ENCODE results near the gene ASB10. TPM values are rescaled to one million over a fixed set of nuclear protein-coding genes. Genes with fewer than 3 reads are reported as not detected.

Gene ASB10
- total and polyA plus RNA-seq, 2 of the 13 experiments (the other 11 are each of a cell fraction or from before 2014, with no cell fraction given) = not detected

DNA sequence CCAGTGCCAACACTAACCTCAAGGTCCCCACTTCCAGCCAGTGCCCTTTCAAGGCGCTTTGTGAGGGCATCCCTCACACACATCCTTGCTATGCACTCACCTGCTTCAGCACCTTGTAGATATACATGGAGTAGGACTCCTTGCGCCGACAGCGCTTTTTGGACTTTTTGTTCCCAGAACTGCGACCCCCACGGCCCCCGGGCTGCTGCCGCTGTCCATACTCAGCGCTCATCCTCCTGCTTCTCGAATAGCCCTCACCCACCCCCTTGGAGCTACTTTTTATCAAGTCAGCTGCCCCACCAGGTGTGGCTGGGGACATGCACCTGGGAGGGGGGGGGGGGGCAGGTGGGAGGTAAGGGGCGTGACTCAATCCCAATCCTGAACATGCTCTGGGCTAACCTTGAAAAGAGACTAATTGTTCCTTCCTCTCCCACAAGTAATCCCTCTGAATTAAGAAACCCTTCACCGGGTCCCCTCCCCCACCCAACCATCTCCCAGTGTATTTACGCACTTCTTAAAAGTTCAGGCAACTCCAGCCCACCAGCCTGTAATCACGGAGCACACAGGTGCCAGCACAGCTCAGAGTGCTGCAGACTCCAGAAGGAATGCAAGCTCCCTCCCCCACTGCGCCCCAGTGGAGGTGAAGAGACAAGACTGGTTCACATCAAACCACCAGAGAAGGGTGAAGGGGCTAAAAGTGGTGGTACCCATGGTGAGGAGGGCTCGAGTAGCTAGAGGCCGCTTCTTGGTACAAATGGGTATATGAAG is 23.2 kb upstream of the ASB10 start, which contains the start of gene H2BK1:
Gene H2BK1, minus strand, starts transcription at position 402 of the 768 bp plus-strand sequence. Its CDS starts 170 bp downstream, at position 232.
- Histone ChIP-seq H3K9ac (ENCODE audit: insufficient read depth, low read depth, low read length) (no peak within 1 kb of the TSS), H3K27ac (ENCODE audit: extremely low read length, insufficient read depth, low read length) (no peak within 1 kb of the TSS), H3K79me2 (ENCODE audit: insufficient read depth, low read length) (no peaks in the 10 kb centered on the region), H3K36me3 (replicated peaks in 1 of 2; ENCODE audit: control insufficient read depth in 1 of 2, insufficient read depth in 2 of 2, low read length in 2 of 2) (peaks cover 10 to 20% of the 10 kb centered on the region in 2 experiments; a peak in 4 of 5 replicates), H3K9me3 (ENCODE audit: low read length) (no peaks in the 10 kb centered on the region), H3K4me3 (replicated peaks in 1 of 3; ENCODE audit: insufficient read depth in 1 of 3, low read depth in 2 of 3, low read length in 3 of 3) (no peak within 1 kb of the TSS), H4K20me1 (ENCODE audit: insufficient read depth, low read length) (0 out of 2 replicates have a peak, but pooled peaks cover 3% of the 10 kb centered on the region), H3K4me2 (ENCODE audit: low read depth, low read length) (no peak within 1 kb of the TSS), H3K27me3 (ENCODE audit: control insufficient read depth in 1 of 2, insufficient read depth in 2 of 2, low read length in 2 of 2) (peaks cover 0 to 31% of the 10 kb centered on the region in 2 experiments; a peak in 3 of 5 replicates), H2AFZ (ENCODE audit: low read length) (no peak within 1 kb of the TSS), H3K4me1 (ENCODE audit: insufficient read depth, low read length) (no peaks in the 10 kb centered on the region)
- BruUV-seq (replicated peaks) = no TSS peak
- no peak for FAIRE-seq
- no peak for TF ChIP-seq ZNF841 (CRISPR knock-in tag; IDR thresholded peaks at IDR 0.05; ENCODE audit: borderline replicate concordance)
- peak; percentile 37 for TF ChIP-seq AGO2 (optimal IDR thresholded peaks at IDR 0.05; ENCODE audit: low read depth, low read length)
- POLR2A ChIA-PET = no interaction called here
- CTCF ChIA-PET (ENCODE audit: low intra/inter-chr PET ratio, low total read pairs) = no interaction called here
- no peak for DNase-seq (ENCODE audit: low spot score)
- in situ Hi-C loops (cut with HindIII; ENCODE audit: extremely low pct_ligation_motif_present, low pct_unique_long_range_greater_than_20kb) (no loop called here), intact Hi-C loops (cut with micrococcal nuclease; ENCODE audit: unreplicated experiment) (no loop called here)
- 92% methylated on average over 17 of the region's 17 CpGs for WGBS (ENCODE audit: low lambda C conversion rate)
- ATAC-seq = no peak

DNA sequence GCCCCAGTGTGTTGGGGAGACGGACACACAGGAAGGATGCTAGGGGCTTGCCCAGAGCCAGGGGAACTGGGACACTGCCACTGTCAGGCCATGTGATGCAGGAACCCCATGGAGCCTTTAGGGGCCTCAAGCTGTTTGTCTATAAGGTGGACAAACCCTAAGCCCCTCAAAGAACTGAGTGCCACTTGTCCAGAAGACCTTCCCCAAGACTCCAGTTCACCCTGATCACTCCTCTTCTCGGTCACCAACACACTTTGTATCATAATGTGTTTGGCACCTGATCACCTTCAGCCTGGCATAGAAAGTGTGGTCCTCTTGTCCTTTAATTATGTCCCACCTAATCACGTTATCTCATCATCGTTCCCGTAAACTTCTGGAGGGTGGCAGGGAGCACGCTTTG is 22.5 kb upstream of the ASB10 start:
- H3K27ac ChIP-seq (ENCODE audit: extremely low read length, insufficient read depth, low read length) = no peak overlapping the region
- no peak overlapping the region for H3K9ac ChIP-seq (ENCODE audit: insufficient read depth, low read depth, low read length)
- H3K4me3 ChIP-seq (replicated peaks in 1 of 3; ENCODE audit: insufficient read depth in 1 of 3, low read depth in 2 of 3, low read length in 3 of 3) = no peak overlapping the region
- no peaks in the 10 kb centered on the region for H3K9me3 ChIP-seq (ENCODE audit: low read length)
- H3K79me2 ChIP-seq (ENCODE audit: insufficient read depth, low read length) = no peaks in the 10 kb centered on the region
- H3K36me3 ChIP-seq (replicated peaks in 1 of 2; ENCODE audit: control insufficient read depth in 1 of 2, insufficient read depth in 2 of 2, low read length in 2 of 2) = peaks cover 6 to 13% of the 10 kb centered on the region in 2 experiments; a peak in 4 of 5 replicates
- no peak for DNase-seq (ENCODE audit: low spot score)
- no TSS peak for BruUV-seq (replicated peaks)
- FAIRE-seq = no peak
- ChIA-PET POLR2A (no interaction called here), CTCF (ENCODE audit: low intra/inter-chr PET ratio, low total read pairs) (no interaction called here)
- TF ChIP-seq ZMYM3 (CRISPR knock-in tag; IDR thresholded peaks at IDR 0.05) = no peak
- no peak for TF ChIP-seq KLF11 (CRISPR knock-in tag; IDR thresholded peaks at IDR 0.05)
- TF ChIP-seq, protein P1, sequence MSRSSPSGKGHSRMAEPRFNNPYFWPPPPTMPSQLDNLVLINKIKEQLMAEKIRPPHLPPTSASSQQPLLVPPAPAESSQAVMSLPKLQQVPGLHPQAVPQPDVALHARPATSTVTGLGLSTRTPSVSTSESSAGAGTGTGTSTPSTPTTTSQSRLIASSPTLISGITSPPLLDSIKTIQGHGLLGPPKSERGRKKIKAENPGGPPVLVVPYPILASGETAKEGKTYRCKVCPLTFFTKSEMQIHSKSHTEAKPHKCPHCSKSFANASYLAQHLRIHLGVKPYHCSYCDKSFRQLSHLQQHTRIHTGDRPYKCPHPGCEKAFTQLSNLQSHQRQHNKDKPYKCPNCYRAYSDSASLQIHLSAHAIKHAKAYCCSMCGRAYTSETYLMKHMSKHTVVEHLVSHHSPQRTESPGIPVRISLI (CRISPR knock-in tag; IDR thresholded peaks at IDR 0.05; ENCODE audit: borderline replicate concordance) = no peak
- TF ChIP-seq ZNF7 (CRISPR knock-in tag; IDR thresholded peaks at IDR 0.05) = no peak
- TF ChIP-seq TBX3 (IDR thresholded peaks at IDR 0.05; ENCODE audit: borderline replicate concordance) = no peak
- TF ChIP-seq, protein P2, sequence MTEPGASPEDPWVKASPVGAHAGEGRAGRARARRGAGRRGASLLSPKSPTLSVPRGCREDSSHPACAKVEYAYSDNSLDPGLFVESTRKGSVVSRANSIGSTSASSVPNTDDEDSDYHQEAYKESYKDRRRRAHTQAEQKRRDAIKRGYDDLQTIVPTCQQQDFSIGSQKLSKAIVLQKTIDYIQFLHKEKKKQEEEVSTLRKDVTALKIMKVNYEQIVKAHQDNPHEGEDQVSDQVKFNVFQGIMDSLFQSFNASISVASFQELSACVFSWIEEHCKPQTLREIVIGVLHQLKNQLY (CRISPR knock-in tag; IDR thresholded peaks at IDR 0.05) = no peak
- TF ChIP-seq, protein P3, sequence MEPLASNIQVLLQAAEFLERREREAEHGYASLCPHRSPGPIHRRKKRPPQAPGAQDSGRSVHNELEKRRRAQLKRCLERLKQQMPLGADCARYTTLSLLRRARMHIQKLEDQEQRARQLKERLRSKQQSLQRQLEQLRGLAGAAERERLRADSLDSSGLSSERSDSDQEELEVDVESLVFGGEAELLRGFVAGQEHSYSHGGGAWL (CRISPR knock-in tag; IDR thresholded peaks at IDR 0.05) = no peak
- no peak for TF ChIP-seq ZNF709 (CRISPR knock-in tag; IDR thresholded peaks at IDR 0.05)
- no peak; the same call in 2 of the 3 replicates for ATAC-seq
- in situ Hi-C loops (cut with HindIII; ENCODE audit: extremely low pct_ligation_motif_present, low pct_unique_long_range_greater_than_20kb) (no loop called here), intact Hi-C loops (cut with micrococcal nuclease; ENCODE audit: unreplicated experiment) (no loop called here)
- WGBS (ENCODE audit: low lambda C conversion rate) = 53% methylated on average over 5 of the region's 6 CpGs
- H3K4me2 ChIP-seq (ENCODE audit: low read depth, low read length) = no peak overlapping the region
- H3K4me1 ChIP-seq (ENCODE audit: insufficient read depth, low read length) = no peaks in the 10 kb centered on the region
- H4K20me1 ChIP-seq (ENCODE audit: insufficient read depth, low read length) = 0 out of 2 replicates have a peak, but pooled peaks cover 3% of the 10 kb centered on the region
- H2AFZ ChIP-seq (ENCODE audit: low read length) = no peak overlapping the region
- H3K27me3 ChIP-seq (ENCODE audit: control insufficient read depth in 1 of 2, insufficient read depth in 2 of 2, low read length in 2 of 2) = peaks cover 4 to 38% of the 10 kb centered on the region in 2 experiments; a peak in 4 of 5 replicates
